ENCODE results near the gene USP17L20. TPM values are rescaled to one million over a fixed set of nuclear protein-coding genes. Genes with fewer than 3 reads are reported as not detected.
"Not testable (repeated sequence)": the region's sequence is repeated elsewhere in the genome, so short reads cannot be mapped to it uniquely, and the experiment has no call there.

Gene USP17L20
- not detected for total RNA-seq

- H3K27ac ChIP-seq; DNase-seq (ENCODE audit: low spot score); H3K36me3 ChIP-seq; H3K4me3 ChIP-seq; H3K4me1 ChIP-seq (ENCODE audit: control insufficient read depth in 1 of 2, low read depth in 2 of 2); H3K9me3 ChIP-seq; H3K27me3 ChIP-seq (replicated peaks; ENCODE audit: insufficient read depth); ATAC-seq (ENCODE audit: insufficient number of reproducible peaks, low FRiP score, low read depth): not testable (repeated sequence)
Observed at GRCh38 chr4:9257824-9258223, at the start of gene USP17L20. Gene USP17L20, plus strand, starts transcription at chr4:9258124. Its CDS starts 0 bp downstream, at chr4:9258124.

- H3K27ac ChIP-seq; DNase-seq (ENCODE audit: low spot score); H3K9me3 ChIP-seq; H3K36me3 ChIP-seq; H3K4me1 ChIP-seq (ENCODE audit: control insufficient read depth in 1 of 2, low read depth in 2 of 2); H3K4me3 ChIP-seq; H3K27me3 ChIP-seq (replicated peaks; ENCODE audit: insufficient read depth); ATAC-seq (ENCODE audit: insufficient number of reproducible peaks, low FRiP score, low read depth): not testable (repeated sequence)
Observed at GRCh38 chr4:9210357-9210756, 47.6 kb upstream of the USP17L20 start, which contains the start of gene USP17L10. Gene USP17L10, plus strand, starts transcription at chr4:9210657. Its CDS starts 0 bp downstream, at chr4:9210657.

- not testable (repeated sequence) for H3K4me1 ChIP-seq (ENCODE audit: control insufficient read depth in 1 of 2, low read depth in 2 of 2); H3K27me3 ChIP-seq (replicated peaks; ENCODE audit: insufficient read depth); DNase-seq (ENCODE audit: low spot score); H3K9me3 ChIP-seq; H3K4me3 ChIP-seq; H3K36me3 ChIP-seq; H3K27ac ChIP-seq; ATAC-seq (ENCODE audit: insufficient number of reproducible peaks, low FRiP score, low read depth)
Observed at GRCh38 chr4:9214701-9215100, 43.2 kb upstream of the USP17L20 start.

GRCh38 chr4:9215105-9215504, 42.8 kb upstream of the USP17L20 start, which contains the start of gene USP17L11:
Gene USP17L11, plus strand, starts transcription at chr4:9215405. Its CDS starts 0 bp downstream, at chr4:9215405.
- H3K27me3 ChIP-seq (replicated peaks; ENCODE audit: insufficient read depth); H3K9me3 ChIP-seq; H3K27ac ChIP-seq; DNase-seq (ENCODE audit: low spot score); H3K36me3 ChIP-seq; H3K4me3 ChIP-seq; ATAC-seq (ENCODE audit: insufficient number of reproducible peaks, low FRiP score, low read depth); H3K4me1 ChIP-seq (ENCODE audit: control insufficient read depth in 1 of 2, low read depth in 2 of 2): not testable (repeated sequence)

- H3K36me3 ChIP-seq; ATAC-seq (ENCODE audit: insufficient number of reproducible peaks, low FRiP score, low read depth): not testable (repeated sequence)
Observed at GRCh38 chr4:9219852-9220251, 38.1 kb upstream of the USP17L20 start, which contains the start of gene USP17L12. Gene USP17L12, plus strand, starts transcription at chr4:9220152. Its CDS starts 0 bp downstream, at chr4:9220152.

GRCh38 chr4:9224596-9224995, 33.3 kb upstream of the USP17L20 start, which contains the start of gene USP17L13:
Gene USP17L13, plus strand, starts transcription at chr4:9224896. Its CDS starts 0 bp downstream, at chr4:9224896.
- DNase-seq (ENCODE audit: low spot score); ATAC-seq (ENCODE audit: insufficient number of reproducible peaks, low FRiP score, low read depth); H3K4me3 ChIP-seq; H3K9me3 ChIP-seq; H3K27me3 ChIP-seq (replicated peaks; ENCODE audit: insufficient read depth); H3K36me3 ChIP-seq; H3K27ac ChIP-seq; H3K4me1 ChIP-seq (ENCODE audit: control insufficient read depth in 1 of 2, low read depth in 2 of 2): not testable (repeated sequence)

More at GRCh38 chr4:9219852-9220251, 38.1 kb upstream of the USP17L20 start, which contains the start of gene USP17L12:
- not testable (repeated sequence) for H3K4me3 ChIP-seq; H3K27me3 ChIP-seq (replicated peaks; ENCODE audit: insufficient read depth); DNase-seq (ENCODE audit: low spot score); H3K9me3 ChIP-seq; H3K4me1 ChIP-seq (ENCODE audit: control insufficient read depth in 1 of 2, low read depth in 2 of 2); H3K27ac ChIP-seq

- DNase-seq (ENCODE audit: low spot score); H3K4me3 ChIP-seq; ATAC-seq (ENCODE audit: insufficient number of reproducible peaks, low FRiP score, low read depth); H3K9me3 ChIP-seq; H3K27ac ChIP-seq; H3K4me1 ChIP-seq (ENCODE audit: control insufficient read depth in 1 of 2, low read depth in 2 of 2); H3K36me3 ChIP-seq; H3K27me3 ChIP-seq (replicated peaks; ENCODE audit: insufficient read depth): not testable (repeated sequence)
Observed at GRCh38 chr4:9230249-9230648, 27.7 kb upstream of the USP17L20 start.

- not testable (repeated sequence) for H3K27me3 ChIP-seq (replicated peaks; ENCODE audit: insufficient read depth); H3K36me3 ChIP-seq; H3K27ac ChIP-seq; H3K9me3 ChIP-seq; H3K4me1 ChIP-seq (ENCODE audit: control insufficient read depth in 1 of 2, low read depth in 2 of 2); H3K4me3 ChIP-seq; ATAC-seq (ENCODE audit: insufficient number of reproducible peaks, low FRiP score, low read depth); DNase-seq (ENCODE audit: low spot score)
Observed at GRCh38 chr4:9234085-9234484, 23.8 kb upstream of the USP17L20 start, which contains the start of gene USP17L15. Gene USP17L15, plus strand, starts transcription at chr4:9234385. Its CDS starts 0 bp downstream, at chr4:9234385.

- H3K27ac ChIP-seq; H3K9me3 ChIP-seq; H3K27me3 ChIP-seq (replicated peaks; ENCODE audit: insufficient read depth); H3K4me1 ChIP-seq (ENCODE audit: control insufficient read depth in 1 of 2, low read depth in 2 of 2); ATAC-seq (ENCODE audit: insufficient number of reproducible peaks, low FRiP score, low read depth); H3K4me3 ChIP-seq; H3K36me3 ChIP-seq; DNase-seq (ENCODE audit: low spot score): not testable (repeated sequence)
Observed at GRCh38 chr4:9238461-9238860, 19.5 kb upstream of the USP17L20 start.

- not testable (repeated sequence) for DNase-seq (ENCODE audit: low spot score); H3K27me3 ChIP-seq (replicated peaks; ENCODE audit: insufficient read depth); ATAC-seq (ENCODE audit: insufficient number of reproducible peaks, low FRiP score, low read depth); H3K36me3 ChIP-seq; H3K4me3 ChIP-seq; H3K27ac ChIP-seq; H3K4me1 ChIP-seq (ENCODE audit: control insufficient read depth in 1 of 2, low read depth in 2 of 2); H3K9me3 ChIP-seq
Observed at GRCh38 chr4:9243579-9243978, 14.3 kb upstream of the USP17L20 start, which contains the start of gene USP17L17. Gene USP17L17, plus strand, starts transcription at chr4:9243879. Its CDS starts 0 bp downstream, at chr4:9243879.

- H3K27me3 ChIP-seq (replicated peaks; ENCODE audit: insufficient read depth); H3K36me3 ChIP-seq; H3K9me3 ChIP-seq; H3K27ac ChIP-seq; DNase-seq (ENCODE audit: low spot score); H3K4me1 ChIP-seq (ENCODE audit: control insufficient read depth in 1 of 2, low read depth in 2 of 2); ATAC-seq (ENCODE audit: insufficient number of reproducible peaks, low FRiP score, low read depth); H3K4me3 ChIP-seq: not testable (repeated sequence)
Observed at GRCh38 chr4:9247953-9248680, 9.8 kb upstream of the USP17L20 start, which contains the start of gene USP17L18. Gene USP17L18, plus strand, starts transcription at chr4:9248630. Its CDS starts 0 bp downstream, at chr4:9248630.

GRCh38 chr4:9253078-9253477, 4.8 kb upstream of the USP17L20 start, which contains the start of gene USP17L19:
Gene USP17L19, plus strand, starts transcription at chr4:9253378. Its CDS starts 0 bp downstream, at chr4:9253378.
- not testable (repeated sequence) for H3K9me3 ChIP-seq; H3K27me3 ChIP-seq (replicated peaks; ENCODE audit: insufficient read depth); H3K4me3 ChIP-seq; ATAC-seq (ENCODE audit: insufficient number of reproducible peaks, low FRiP score, low read depth); DNase-seq (ENCODE audit: low spot score); H3K27ac ChIP-seq; H3K36me3 ChIP-seq; H3K4me1 ChIP-seq (ENCODE audit: control insufficient read depth in 1 of 2, low read depth in 2 of 2)
